ENCODE results near the gene FAM13B.

DNA sequence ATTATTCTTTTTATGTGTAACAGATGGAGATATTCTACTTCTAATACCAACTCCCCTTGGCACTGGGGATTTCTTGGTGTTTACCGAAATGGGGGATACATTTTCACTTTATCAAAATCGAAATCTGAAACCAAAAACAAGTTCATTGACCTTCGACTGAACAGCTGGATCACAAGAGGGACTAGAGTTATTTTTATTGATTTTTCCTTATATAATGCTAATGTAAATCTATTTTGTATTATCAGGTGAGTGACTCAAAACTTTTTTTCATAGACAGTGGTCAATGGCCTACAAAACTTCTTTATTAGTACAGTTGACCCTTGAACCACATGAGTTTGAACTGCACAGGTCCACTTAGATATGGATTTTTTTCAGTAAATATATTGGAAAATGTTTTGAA is 133.4 kb downstream of the FAM13B start:
- TF ChIP-seq, protein P1, sequence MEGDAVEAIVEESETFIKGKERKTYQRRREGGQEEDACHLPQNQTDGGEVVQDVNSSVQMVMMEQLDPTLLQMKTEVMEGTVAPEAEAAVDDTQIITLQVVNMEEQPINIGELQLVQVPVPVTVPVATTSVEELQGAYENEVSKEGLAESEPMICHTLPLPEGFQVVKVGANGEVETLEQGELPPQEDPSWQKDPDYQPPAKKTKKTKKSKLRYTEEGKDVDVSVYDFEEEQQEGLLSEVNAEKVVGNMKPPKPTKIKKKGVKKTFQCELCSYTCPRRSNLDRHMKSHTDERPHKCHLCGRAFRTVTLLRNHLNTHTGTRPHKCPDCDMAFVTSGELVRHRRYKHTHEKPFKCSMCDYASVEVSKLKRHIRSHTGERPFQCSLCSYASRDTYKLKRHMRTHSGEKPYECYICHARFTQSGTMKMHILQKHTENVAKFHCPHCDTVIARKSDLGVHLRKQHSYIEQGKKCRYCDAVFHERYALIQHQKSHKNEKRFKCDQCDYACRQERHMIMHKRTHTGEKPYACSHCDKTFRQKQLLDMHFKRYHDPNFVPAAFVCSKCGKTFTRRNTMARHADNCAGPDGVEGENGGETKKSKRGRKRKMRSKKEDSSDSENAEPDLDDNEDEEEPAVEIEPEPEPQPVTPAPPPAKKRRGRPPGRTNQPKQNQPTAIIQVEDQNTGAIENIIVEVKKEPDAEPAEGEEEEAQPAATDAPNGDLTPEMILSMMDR (conservative IDR thresholded peaks at IDR 0.05; ENCODE audit: low read depth, low read length), result no peak
- no peak for TF ChIP-seq EZH2 (IDR thresholded peaks at IDR 0.05; ENCODE audit: low read length, unreplicated experiment)
- no peak for TF ChIP-seq EZH2phosphoT487 (IDR thresholded peaks at IDR 0.05; ENCODE audit: borderline replicate concordance, low read length)
